Prostate gland (tissue), 2 donors: ENCODE data around the gene TBCK. TPM values are rescaled to one million over a fixed set of nuclear protein-coding genes. Genes with fewer than 3 reads are reported as not detected.

Source experiments
- DNase-seq: peaks from one replicate; pipeline ENCODE4 v3.0.0-alpha.2; 2019; ENCODE audit warnings: low spot score
- H3K27ac ChIP-seq, 2 donors: fragments of 200-600 bp; sonication (generic); 2 replicates each; pipeline ENCODE4 v1.5.1; 2017 to 2019
- H3K27me3 ChIP-seq: fragments of 200-600 bp; sonication (generic); replicated peaks from 2 replicates; pipeline ENCODE4 v1.5.1; 2019; ENCODE audit not compliant: insufficient read depth
- H3K36me3 ChIP-seq, 2 donors: fragments of 200-600 bp; sonication (generic); 1 replicate in 1 of 2; 2 replicates in 1 of 2; pipeline versions ENCODE4 v1.5.1 to v1.8.1; 2017 to 2019
- H3K4me1 ChIP-seq: fragments of 200-600 bp; sonication (generic); replicated peaks from 2 replicates; pipeline ENCODE4 v1.5.1; 2019
- H3K4me3 ChIP-seq, 2 donors: fragments of 200-600 bp; sonication (generic); 2 replicates each; pipeline ENCODE4 v1.5.1; 2017 to 2019
- H3K9me3 ChIP-seq: fragments of 200-600 bp; sonication (generic); 2 replicates; pipeline ENCODE4 v1.5.1; 2017
- CTCF ChIP-seq, 4 experiments: fragments of 200-600 bp in 2 of 4; fragments of 450-650 bp in 2 of 4; sonication (generic) in 2 of 4; IDR thresholded peaks; 1 replicate in 3 of 4; 2 replicates in 1 of 4; pipeline ENCODE4 v1.5.1; 2016 to 2019; ENCODE audit warnings: antibody characterized with exemption in 4 of 4, mild to moderate bottlenecking in 2 of 4, moderate library complexity in 2 of 4
- POLR2A ChIP-seq: fragments of 450-650 bp; IDR thresholded peaks from one replicate; pipeline ENCODE4 v1.6.1; 2016; ENCODE audit warnings: antibody characterized with exemption, mild to moderate bottlenecking
- POLR2AphosphoS5 ChIP-seq: sonication (generic); formaldehyde crosslinking; IDR thresholded peaks from one replicate; pipeline ENCODE4 v1.6.1; 2017; ENCODE audit warnings: antibody characterized with exemption
- WGBS: methylation state at CpG from one replicate; pipeline ENCODE4 v1.1.5; 2018; 5-methylcytosine and 5-hydroxymethylcytosine counted together
- intact Hi-C: fragments of 100-400 bp; cut with DNase I; formaldehyde crosslinking; loops from one replicate; pipeline ENCODE4 v1.14.2; 2022
- total RNA-seq, 2 donors: library from RNA; depleted of rRNA; stranded (reverse); fragments of >200 nt; gene quantifications; one replicate each; pipeline ENCODE4 v1.1.0, GENCODE V29; 2016

TBCK gene
- total RNA-seq, 2 donors from 2014 or later, result 29.8 to 32.3 TPM

- Histone ChIP-seq H3K4me3 (no peak overlapping the region), H3K9me3 (no peaks in the 10 kb centered on the region), H3K4me1 (no peaks in the 10 kb centered on the region), H3K27me3 (no peaks in the 10 kb centered on the region), H3K36me3 (no peaks in the 10 kb centered on the region), H3K27ac (no peak overlapping the region)
- TF ChIP-seq POLR2AphosphoS5, result no peak
- no peak for TF ChIP-seq CTCF (IDR thresholded peaks at IDR 0.05)
- TF ChIP-seq POLR2A, result no peak
- WGBS, result 66% methylated on average over 1 of the region's 1 CpG
- no peak for DNase-seq
- intact Hi-C loops, result no loop called here
Observed at GRCh38 chr4:106096454-106096853, 219.6 kb downstream of the TBCK start.

- 36% methylated on average over 2 of the region's 2 CpGs for WGBS
- DNase-seq, result no peak
Observed at GRCh38 chr4:106095408-106095807, 220.6 kb downstream of the TBCK start.

GRCh38 chr4:106092361-106093040, 223.5 kb downstream of the TBCK start:
- H3K9me3 ChIP-seq, result no peaks in the 10 kb centered on the region
- TF ChIP-seq POLR2A (no peak), CTCF (IDR thresholded peaks at IDR 0.05) (no peak), POLR2AphosphoS5 (no peak)
- intact Hi-C loops, result no loop called here
- DNase-seq, result no peak
- WGBS, result 95% methylated on average over 21 of the region's 24 CpGs
- no peaks in the 10 kb centered on the region for H3K27me3 ChIP-seq
- H3K4me3 ChIP-seq, result no peak overlapping the region
- H3K4me1 ChIP-seq, result no peaks in the 10 kb centered on the region
- no peaks in the 10 kb centered on the region for H3K36me3 ChIP-seq
- H3K27ac ChIP-seq, result no peak overlapping the region

More at GRCh38 chr4:106095408-106095807, 220.6 kb downstream of the TBCK start:
- Histone ChIP-seq H3K4me3 (no peak overlapping the region), H3K27ac (no peak overlapping the region), H3K36me3 (no peaks in the 10 kb centered on the region), H3K27me3 (no peaks in the 10 kb centered on the region), H3K9me3 (no peaks in the 10 kb centered on the region), H3K4me1 (no peaks in the 10 kb centered on the region)
- intact Hi-C loops, result no loop called here
- TF ChIP-seq POLR2A, result no peak
- no peak for TF ChIP-seq CTCF (IDR thresholded peaks at IDR 0.05)
- no peak for TF ChIP-seq POLR2AphosphoS5

GRCh38 chr4:106090826-106091225, 225.2 kb downstream of the TBCK start:
- no peaks in the 10 kb centered on the region for H3K9me3 ChIP-seq

More at GRCh38 chr4:106090826-106091225, 225.2 kb downstream of the TBCK start:
- intact Hi-C loops, result no loop called here
- Histone ChIP-seq H3K27ac (no peak overlapping the region), H3K36me3 (no peaks in the 10 kb centered on the region), H3K4me3 (no peak overlapping the region), H3K27me3 (no peaks in the 10 kb centered on the region), H3K4me1 (no peaks in the 10 kb centered on the region)
- DNase-seq, result no peak
- TF ChIP-seq POLR2AphosphoS5, result no peak
- no peak for TF ChIP-seq CTCF (IDR thresholded peaks at IDR 0.05)
- no peak for TF ChIP-seq POLR2A
